ENCODE results near the gene DCBLD2. TPM values are rescaled to one million over a fixed set of nuclear protein-coding genes. Genes with fewer than 3 reads are reported as not detected.

Gene DCBLD2
- total and polyA plus RNA-seq, 2 of the 13 experiments (the other 11 are each of a cell fraction or from before 2014, with no cell fraction given), result 43.8 to 56.9 TPM

DNA sequence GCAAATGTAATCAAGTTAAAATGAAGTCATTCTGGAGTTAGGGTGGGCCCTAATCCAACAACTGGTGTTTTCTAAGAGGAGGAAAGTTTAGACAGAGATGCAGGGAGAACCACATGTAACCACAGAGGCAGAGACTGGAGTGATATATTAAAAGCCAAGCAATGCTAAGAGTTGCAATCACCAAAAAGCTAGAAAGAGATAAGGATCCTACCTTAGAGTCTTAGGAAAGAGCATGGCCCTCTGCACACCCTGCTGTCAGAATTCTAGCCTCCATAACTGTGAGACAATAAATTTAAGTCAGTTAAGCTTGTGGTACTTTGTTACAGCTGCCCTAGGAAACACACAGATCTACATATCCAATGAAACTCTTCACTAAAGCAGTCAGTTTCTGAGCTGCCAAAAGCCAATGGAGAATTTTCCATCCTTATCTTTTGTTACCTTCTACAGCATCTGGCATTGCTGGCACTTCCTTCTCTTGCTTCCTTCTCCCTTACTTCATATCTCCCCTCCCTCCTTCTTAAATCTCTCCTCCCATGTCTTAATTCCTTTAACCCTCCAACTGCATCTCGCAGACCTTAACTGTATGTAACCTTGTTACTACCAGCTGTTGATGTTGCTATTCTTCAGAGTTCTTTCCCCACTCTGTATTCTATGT is 11.2 kb downstream of the DCBLD2 start:
- no peak overlapping the region for H2AFZ ChIP-seq (ENCODE audit: low read length)
- no peak for FAIRE-seq
- no peak for DNase-seq (ENCODE audit: low spot score)
- H4K20me1 ChIP-seq (ENCODE audit: insufficient read depth, low read length), result peaks cover 6% of the 10 kb centered on the region; the same call in 1 of the 2 replicates
- no peaks in the 10 kb centered on the region for H3K9me3 ChIP-seq (ENCODE audit: low read length)
- H3K4me1 ChIP-seq (ENCODE audit: insufficient read depth, low read length), result peaks cover 53% of the 10 kb centered on the region
- TF ChIP-seq ZSCAN25 (CRISPR knock-in tag; IDR thresholded peaks at IDR 0.05) (no peak), REXO4 (CRISPR knock-in tag; IDR thresholded peaks at IDR 0.05; ENCODE audit: borderline replicate concordance) (no peak), GATA4 (IDR thresholded peaks at IDR 0.05; ENCODE audit: borderline replicate concordance, low read depth) (no peak), HNRNPUL1 (IDR thresholded peaks at IDR 0.05; ENCODE audit: low read depth, low read length) (no peak), ATF5 (CRISPR knock-in tag; IDR thresholded peaks at IDR 0.05; ENCODE audit: low read depth) (no peak), MAFG (CRISPR knock-in tag; IDR thresholded peaks at IDR 0.05) (no peak), ZNF225 (CRISPR knock-in tag; IDR thresholded peaks at IDR 0.05) (no peak), TRIM24 (CRISPR knock-in tag; IDR thresholded peaks at IDR 0.05) (no peak), CAMTA2 (CRISPR knock-in tag; IDR thresholded peaks at IDR 0.05; ENCODE audit: borderline replicate concordance) (no peak), ZNF660 (CRISPR knock-in tag; IDR thresholded peaks at IDR 0.05; ENCODE audit: borderline replicate concordance, low read depth) (no peak), MTF1 (CRISPR knock-in tag; IDR thresholded peaks at IDR 0.05) (no peak), ZNF615 (CRISPR knock-in tag; IDR thresholded peaks at IDR 0.05; ENCODE audit: borderline replicate concordance) (no peak), ATF4 (CRISPR knock-in tag; IDR thresholded peaks at IDR 0.05) (no peak), FOXC1 (CRISPR knock-in tag; IDR thresholded peaks at IDR 0.05; ENCODE audit: borderline replicate concordance) (no peak), NFYB (CRISPR knock-in tag; IDR thresholded peaks at IDR 0.05) (no peak), KLF15 (CRISPR knock-in tag; IDR thresholded peaks at IDR 0.05; ENCODE audit: borderline replicate concordance) (no peak)
- TF ChIP-seq, protein P1, sequence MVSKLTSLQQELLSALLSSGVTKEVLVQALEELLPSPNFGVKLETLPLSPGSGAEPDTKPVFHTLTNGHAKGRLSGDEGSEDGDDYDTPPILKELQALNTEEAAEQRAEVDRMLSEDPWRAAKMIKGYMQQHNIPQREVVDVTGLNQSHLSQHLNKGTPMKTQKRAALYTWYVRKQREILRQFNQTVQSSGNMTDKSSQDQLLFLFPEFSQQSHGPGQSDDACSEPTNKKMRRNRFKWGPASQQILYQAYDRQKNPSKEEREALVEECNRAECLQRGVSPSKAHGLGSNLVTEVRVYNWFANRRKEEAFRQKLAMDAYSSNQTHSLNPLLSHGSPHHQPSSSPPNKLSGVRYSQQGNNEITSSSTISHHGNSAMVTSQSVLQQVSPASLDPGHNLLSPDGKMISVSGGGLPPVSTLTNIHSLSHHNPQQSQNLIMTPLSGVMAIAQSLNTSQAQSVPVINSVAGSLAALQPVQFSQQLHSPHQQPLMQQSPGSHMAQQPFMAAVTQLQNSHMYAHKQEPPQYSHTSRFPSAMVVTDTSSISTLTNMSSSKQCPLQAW (CRISPR knock-in tag; IDR thresholded peaks at IDR 0.05), result no peak
- no peak overlapping the region for H3K4me2 ChIP-seq (ENCODE audit: low read depth, low read length)
- peaks cover 63% of the 10 kb centered on the region for H3K79me2 ChIP-seq (ENCODE audit: insufficient read depth, low read length)
- WGBS (ENCODE audit: low lambda C conversion rate), result 98% methylated on average over 1 of the region's 1 CpG
- no peaks in the 10 kb centered on the region; a peak in 1 of 5 replicates for H3K36me3 ChIP-seq (replicated peaks in 1 of 2; ENCODE audit: control insufficient read depth in 1 of 2, insufficient read depth in 2 of 2, low read length in 2 of 2)
- ChIA-PET CTCF (ENCODE audit: low intra/inter-chr PET ratio, low total read pairs) (no interaction called here), POLR2A (interaction anchor here (1.5 kb wide), 1 partner anchor 11 kb away, joined by 8 read pairs; the partner anchor contains the start of gene DCBLD2)
- in situ Hi-C loops (cut with HindIII; ENCODE audit: extremely low pct_ligation_motif_present, low pct_unique_long_range_greater_than_20kb), result loop anchor here (10.0 kb wide), 1 partner anchor 104 kb away; no protein-coding TSS in a partner anchor
- intact Hi-C loops (cut with micrococcal nuclease; ENCODE audit: unreplicated experiment), result no loop called here
- no peak overlapping the region for H3K27ac ChIP-seq (ENCODE audit: extremely low read length, insufficient read depth, low read length)
- BruUV-seq (replicated peaks), result no TSS peak
- H3K4me3 ChIP-seq (replicated peaks in 1 of 3; ENCODE audit: insufficient read depth in 1 of 3, low read depth in 2 of 3, low read length in 3 of 3), result no peak overlapping the region
- no peaks in the 10 kb centered on the region for H3K27me3 ChIP-seq (ENCODE audit: control insufficient read depth in 1 of 2, insufficient read depth in 2 of 2, low read length in 2 of 2)
- ATAC-seq, result no peak
- no peak overlapping the region for H3K9ac ChIP-seq (ENCODE audit: insufficient read depth, low read depth, low read length)

All from HepG2 (cell line).